ENCODE results near the gene RNF220.

GRCh38 chr1:44663417-44663816 lies 258.4 kb downstream of the RNF220 start:
- no peak for TF ChIP-seq CTCF (IDR thresholded peaks at IDR 0.05)
- no peak for TF ChIP-seq POLR2A (IDR thresholded peaks at IDR 0.05)
- TF ChIP-seq POLR2AphosphoS5 (IDR thresholded peaks at IDR 0.05; ENCODE audit: insufficient read depth in 1 of 2, low read depth in 1 of 2) = no peak
